ENCODE data around the gene AHCTF1.

The AHCTF1 gene

DNA sequence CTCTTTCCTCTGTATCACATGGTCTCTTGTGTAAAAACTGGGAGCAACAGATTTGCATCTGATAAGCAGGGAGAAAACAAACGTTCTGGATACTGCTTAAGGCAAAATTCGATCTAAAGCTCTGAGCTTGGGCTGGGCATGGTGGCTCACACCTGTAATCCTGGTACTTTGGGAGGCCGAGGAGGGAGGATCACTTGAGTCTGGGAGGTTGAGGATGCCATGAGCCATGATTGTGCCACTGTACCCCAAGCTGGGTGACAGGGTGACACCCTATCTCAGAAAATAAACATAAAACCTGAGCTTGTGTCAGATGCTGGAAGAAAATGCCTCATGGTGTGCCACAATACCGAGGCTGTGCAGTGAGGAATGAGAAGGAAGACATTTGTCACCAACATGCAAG, 133.6 kb downstream of the AHCTF1 start:
- no peak for DNase-seq (ENCODE audit: low read depth)

DNA sequence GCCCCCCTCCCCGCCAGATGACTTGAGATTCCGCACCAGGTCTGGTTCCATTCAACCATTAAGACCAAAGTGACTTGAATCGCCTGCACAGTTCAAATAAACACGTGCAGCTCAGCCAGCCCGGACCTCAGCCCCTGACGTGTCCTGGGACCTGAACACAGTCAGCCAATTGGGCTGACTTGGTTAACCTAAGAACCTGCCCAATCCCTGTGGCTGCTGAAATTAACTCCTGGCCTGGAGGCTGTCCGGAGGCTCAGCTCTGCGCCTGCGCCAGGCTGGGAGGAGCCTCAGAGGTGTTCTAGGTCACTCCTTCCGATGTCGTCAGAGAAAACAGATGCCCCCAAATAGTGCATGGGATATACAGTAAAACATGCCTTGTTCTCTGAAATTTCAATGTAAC, 134.2 kb downstream of the AHCTF1 start:
- no peak for DNase-seq (ENCODE audit: low read depth)

DNA sequence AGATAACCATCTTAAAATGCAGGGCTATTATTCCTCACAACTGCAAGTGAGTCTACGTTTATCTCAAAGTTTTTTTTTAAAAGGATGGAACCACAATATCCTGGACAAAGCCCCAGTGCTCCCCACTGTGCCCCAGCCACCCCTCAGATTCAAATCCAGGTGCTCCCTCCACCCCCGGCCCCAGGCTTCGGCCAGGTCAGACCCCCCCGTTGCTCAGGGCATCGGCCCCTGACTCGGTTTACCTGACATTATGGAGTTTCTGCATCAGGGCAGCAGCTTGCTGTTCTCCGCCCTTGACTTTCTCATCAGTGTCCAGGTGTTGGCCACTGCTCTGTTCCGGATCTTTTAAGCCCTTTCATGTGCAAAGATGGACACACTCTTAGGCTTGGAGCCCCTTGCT, 134.6 kb downstream of the AHCTF1 start:
- no peak for DNase-seq (ENCODE audit: low read depth)

DNA sequence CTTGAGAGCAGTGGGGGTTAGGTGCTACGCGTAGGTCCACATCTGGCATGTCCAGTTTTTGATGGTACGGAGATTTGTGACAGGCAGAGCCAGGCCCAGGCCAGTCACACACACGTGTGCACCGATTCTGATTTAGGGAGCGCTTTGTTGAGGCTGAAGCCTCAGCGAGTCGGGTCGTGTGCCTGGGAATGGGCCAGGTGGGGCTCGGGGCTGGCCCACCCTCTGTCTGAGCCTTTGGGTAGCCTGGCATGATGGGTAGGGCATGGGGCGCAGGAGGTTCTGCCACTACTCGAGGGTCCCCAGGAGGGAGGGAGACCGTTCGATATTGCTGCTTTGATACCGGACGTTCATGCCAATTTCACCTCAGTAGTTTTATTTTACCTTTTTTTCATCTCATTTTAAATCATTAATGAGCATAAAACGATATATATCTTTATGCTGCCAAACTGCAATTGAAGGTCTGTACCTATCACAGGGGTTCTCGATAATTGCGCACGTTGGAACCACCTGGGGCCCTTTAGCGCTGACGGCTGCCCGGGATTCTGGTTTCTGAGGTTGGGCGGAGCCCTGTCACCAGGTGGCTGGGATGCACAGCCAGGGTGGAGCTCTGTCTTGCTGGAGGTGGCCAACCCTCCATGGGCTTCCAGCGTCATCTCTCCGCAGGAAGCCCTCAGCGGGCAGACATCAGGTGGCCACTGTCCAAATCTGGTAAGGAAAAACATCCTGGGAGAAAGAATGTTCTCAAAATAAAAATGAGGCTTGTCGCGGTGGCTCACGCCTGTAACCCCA, 135.6 kb downstream of the AHCTF1 start:
- DNase-seq (ENCODE audit: low read depth), result no peak

DNA sequence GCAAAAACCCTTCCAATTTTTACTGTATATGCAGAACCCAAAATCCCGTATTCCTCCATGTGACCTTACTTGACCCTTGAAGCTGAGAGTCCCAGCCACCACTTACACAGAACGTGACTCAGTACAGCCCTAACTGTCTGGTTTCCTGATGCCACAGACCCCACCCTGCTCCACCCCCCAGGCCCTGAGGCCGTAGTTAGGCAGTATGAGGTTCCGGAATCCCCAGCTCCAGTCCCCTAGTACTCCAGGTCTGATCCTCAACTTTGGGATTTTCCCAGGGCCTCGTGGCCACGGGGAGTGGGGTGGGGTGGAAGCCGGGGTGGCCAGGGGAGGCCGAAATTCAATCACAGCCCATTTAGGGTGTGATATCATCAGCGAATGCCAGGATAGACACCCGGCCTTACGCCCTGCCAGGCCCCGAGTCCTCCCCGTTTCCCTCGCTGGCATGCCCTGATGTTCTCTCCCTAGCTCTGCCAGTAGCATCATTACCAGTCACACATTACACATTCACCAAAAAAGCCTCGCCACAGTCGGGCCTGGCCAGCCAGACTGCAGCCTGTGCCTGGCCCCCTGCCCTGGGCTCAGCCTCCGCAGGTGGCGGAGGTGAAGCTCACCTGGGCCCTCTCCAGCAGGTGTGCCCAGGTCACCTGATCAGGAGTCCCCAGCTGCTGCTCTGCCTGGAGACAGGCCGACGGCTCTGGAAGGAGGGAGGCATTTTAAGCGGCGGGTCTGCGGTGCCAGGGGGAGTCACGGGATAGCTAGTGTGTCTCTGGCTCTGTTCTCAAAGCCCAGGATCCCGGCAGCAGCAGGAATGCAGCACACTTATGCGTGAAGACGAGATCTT, 136.7 kb downstream of the AHCTF1 start:
- DNase-seq (ENCODE audit: low read depth), result no peak

DNA sequence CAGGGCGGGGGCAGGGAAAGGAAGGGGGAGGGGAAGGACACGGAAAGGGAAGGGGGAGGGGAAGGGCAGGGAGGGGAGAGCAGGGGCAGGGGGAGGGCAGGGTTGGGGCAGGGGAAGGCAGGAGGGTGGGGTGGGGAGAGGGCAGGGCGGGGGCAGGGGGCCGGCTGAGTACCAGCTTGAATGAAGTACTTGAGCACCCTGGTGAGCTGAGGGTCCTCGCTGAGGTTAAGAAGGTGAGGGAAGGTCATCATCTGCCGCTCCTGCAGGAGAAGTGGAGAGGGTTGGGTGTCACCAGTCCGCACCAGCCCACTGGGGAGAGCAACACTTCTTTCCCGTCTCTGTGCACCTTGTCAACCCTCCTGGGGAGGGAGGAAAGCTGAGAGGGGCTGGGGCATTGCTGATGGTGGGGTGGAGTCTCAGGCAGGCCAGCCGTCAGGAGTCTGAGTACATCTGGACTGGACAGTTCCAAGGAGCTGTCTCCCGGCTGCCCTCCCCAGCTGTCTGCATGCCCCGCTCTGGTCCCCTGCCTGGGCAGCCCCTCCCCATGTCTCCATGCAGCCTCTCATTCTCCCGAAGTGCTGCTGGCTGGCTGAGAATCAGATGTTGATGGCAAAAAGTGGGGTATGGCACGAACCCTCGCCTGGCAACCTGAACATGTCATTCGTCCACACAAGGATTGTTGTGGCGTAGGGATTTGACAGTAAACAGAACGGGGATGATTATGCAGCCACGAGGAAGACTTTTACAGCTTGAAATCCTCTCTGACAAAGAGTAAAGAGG, 137.5 kb downstream of the AHCTF1 start:
- DNase-seq (ENCODE audit: low read depth), result no peak

DNA sequence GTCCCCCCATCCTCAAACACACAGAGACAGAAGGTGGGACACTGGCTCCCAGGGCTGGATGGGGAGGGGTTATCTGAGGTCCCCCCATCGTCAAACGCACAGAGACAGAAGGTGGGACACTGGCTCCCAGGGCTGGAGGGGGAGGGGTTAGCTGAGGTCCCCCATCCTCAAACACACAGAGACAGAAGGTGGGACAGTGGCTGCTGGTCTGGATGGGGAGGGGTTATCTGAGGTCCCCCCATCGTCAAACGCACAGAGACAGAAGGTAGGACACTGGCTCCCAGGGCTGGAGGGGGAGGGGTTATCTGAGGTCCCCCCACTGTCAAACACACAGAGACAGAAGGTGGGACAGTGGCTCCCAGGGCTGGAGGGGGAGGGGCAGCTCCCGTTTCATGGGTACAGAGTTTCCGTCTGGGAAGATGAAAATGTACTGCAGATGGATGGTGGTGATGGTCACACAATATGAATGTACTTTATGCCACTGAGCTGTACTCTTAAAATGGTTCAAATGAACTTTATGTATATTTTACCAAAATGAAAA, 138.3 kb downstream of the AHCTF1 start:
- DNase-seq (ENCODE audit: low read depth), result no peak

DNA sequence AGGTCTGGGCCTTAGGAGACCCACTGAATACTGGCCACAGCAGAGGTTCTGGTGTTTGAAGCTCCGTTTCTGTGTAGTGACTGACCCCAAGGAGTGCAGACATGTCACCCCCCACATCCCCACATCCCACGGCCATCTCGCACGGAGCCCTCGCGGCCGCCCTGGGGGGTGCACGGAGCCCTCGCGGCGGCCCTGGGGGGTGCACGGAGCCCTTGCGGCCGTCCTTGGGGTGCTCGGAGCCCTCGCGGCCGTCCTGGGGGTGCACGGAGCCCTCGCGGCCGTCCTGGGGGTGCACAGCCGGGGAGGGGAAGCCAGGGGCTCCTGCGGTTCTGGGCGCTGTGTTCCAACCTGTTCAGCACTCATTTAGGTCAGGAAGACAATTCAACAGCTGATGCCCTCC, 139.1 kb downstream of the AHCTF1 start:
- DNase-seq (ENCODE audit: low read depth), result no peak

DNA sequence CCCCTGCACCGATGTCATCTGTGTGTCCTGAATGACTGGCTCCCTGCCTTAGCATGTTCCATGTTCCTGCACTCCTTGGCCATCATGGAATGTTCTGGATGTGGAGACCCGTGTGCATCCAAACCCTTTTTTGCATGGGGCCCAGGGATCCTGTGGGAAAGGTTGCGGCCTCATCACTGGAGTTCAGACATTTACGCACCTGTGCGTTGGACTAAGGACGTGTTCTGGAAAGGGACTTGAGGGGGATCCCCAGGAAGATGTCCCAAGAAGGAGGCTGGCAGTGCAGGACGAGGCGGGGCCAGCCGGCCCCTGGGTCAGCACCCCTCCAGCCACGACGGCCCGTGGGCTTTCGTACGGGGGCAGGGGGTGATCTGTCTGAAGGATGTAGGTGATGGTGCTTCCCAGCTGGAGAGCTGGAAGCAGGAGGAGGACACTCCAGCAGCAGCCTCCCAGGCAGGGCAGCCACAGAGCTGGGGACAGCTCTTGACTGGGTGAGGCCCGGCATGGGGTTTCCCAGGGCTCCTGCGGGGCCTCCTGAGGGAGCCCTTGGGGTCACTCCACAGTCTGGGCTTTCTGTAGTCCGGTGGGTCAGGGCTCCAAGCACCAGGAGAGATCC, 140.3 kb downstream of the AHCTF1 start:
- DNase-seq (ENCODE audit: low read depth), result no peak

DNA sequence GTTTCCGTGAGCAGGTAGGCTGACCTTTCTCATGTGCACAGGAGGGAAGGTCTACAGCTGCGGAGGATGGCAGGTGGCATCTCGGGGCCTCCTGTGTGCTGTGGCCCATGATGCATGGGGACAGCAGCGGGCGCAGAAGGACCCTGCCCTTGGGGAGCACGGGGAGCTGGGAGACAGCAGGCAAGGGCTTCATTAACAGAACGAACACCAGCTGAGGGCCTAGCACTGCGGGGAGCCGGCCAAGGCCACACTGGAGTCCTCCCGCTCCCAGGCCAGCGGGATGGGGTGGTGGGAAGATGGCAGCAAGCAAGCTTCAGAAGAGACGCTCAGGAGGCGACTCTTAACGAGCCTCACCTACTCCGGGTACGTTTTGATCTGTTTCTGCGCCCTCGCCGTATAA, 140.9 kb downstream of the AHCTF1 start:
- no peak for DNase-seq (ENCODE audit: low read depth)

DNA sequence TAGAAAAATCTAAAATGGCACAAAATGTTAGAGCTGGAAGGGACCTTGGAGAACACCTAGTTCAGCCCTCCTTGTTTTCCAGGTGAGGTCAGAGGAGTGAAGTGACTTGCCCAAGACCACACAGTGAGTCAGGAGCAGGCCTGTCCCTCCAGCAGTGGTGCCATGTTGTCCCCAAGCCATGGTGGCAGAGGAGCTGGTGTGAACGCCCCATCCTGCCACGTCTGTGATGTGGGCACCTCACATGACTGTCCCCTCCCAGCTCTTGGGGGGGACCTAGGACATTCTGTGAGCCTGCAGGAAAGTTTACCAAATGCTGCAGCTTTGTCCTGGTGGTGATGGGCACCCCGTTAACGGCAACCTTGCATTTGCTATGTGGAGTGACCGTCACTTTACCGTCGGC, 141.4 kb downstream of the AHCTF1 start:
- DNase-seq (ENCODE audit: low read depth), result no peak

DNA sequence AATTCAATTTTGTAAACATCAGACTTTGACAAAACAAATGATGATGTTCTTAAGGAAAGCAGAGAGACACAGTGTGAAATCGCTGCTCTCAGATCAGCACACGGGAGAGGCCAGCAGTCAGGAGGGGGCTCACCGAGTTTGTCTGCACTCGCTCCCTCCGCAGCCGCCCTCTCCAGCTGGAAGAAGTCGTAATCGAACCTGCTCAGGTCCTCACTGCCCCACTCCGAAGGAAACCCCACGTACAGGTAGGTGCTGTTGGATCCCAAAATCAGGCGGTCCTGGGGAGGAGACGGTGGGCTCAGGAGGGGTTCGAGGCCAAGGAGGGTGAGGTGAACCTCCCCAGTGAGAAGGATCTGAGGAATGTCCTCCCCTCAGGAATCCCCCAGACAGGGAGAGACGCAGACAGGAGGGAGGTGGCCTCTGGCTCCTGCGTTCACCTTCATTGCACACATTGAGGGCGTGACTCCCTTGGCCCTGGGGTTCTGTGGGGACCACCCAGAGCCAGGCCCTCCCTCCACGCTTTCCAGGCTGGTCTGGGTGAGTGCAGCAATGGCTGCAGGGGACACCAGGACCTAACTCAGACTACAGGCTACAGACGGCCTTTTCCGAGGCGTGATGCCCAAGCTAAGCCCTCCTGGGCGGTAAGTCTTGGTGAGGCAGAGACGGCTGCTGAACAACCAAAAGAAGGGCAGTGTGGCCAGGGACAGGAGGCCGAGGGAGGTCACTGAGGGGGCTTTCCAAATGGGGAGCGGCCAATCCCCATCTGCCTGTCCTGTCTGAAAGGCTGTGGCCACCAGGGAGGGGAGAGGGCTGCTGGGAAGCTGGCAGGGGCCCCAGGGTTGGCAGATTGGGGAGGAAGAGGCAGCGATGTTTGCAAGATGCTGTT, 142.1 kb downstream of the AHCTF1 start:
- no peak for DNase-seq (ENCODE audit: low read depth)
